ENCODE measurements around the gene ZFYVE26. TPM values are rescaled to one million over a fixed set of nuclear protein-coding genes. Genes with fewer than 3 reads are reported as not detected.

Gene ZFYVE26
- total RNA-seq, 1 experiment from 2014 or later: 13.2 TPM

DNA sequence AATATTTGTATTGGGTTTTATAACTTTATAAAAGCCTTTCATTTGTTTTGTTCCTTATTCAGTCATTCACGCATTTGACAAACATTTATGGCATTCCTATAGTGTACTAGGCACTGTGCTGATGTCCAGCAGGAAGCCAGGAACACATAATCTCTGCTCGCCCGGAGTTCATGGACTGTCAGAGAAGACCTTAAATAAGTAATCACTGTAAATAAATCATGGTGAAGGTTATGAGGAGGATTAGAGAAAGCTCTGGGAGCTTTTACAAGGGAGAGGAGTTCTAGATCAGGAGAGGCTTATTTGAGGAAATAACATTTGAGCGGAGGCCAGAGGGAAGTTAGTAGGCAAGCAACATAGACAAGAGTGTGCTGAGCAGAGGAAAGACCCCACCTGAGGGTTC is 119.4 kb downstream of the ZFYVE26 start:
- peaks cover 31% of the 10 kb centered on the region for H3K79me2 ChIP-seq (ENCODE audit: insufficient read depth, low read length)
- no peak overlapping the region for H3K4me3 ChIP-seq (replicated peaks in 1 of 2; ENCODE audit: low read depth in 1 of 2, low read length in 2 of 2)
- CTCF ChIA-PET: no interaction called here
- no peaks in the 10 kb centered on the region for H3K9me3 ChIP-seq (ENCODE audit: control insufficient read depth in 1 of 2, insufficient read depth in 1 of 2, low read depth in 1 of 2, low read length in 2 of 2)
- peaks cover 4 to 6% of the 10 kb centered on the region in 2 experiments; a peak in 3 of 4 replicates for H3K36me3 ChIP-seq (ENCODE audit: control insufficient read depth in 1 of 2, insufficient read depth in 2 of 2, low read length in 2 of 2)
- POLR2A ChIA-PET: no interaction called here
- TF ChIP-seq ZNF274 (IDR thresholded peaks at IDR 0.05; ENCODE audit: low read depth, low read length) (no peak), TCF7L2 (IDR thresholded peaks at IDR 0.05; ENCODE audit: borderline replicate concordance, extremely low read depth, insufficient read depth, insufficient read length) (no peak), ZFX (IDR thresholded peaks at IDR 0.05) (no peak), SIN3A (IDR thresholded peaks at IDR 0.05; ENCODE audit: low read depth) (no peak), SP1 (IDR thresholded peaks at IDR 0.05; ENCODE audit: low read depth) (no peak), ELF1 (IDR thresholded peaks at IDR 0.05; ENCODE audit: borderline replicate concordance, low read depth) (no peak), SRF (IDR thresholded peaks at IDR 0.05; ENCODE audit: low read depth) (no peak), JUND (IDR thresholded peaks at IDR 0.05) (no peak), CEBPB (IDR thresholded peaks at IDR 0.05; ENCODE audit: low read depth) (no peak), FOSL1 (IDR thresholded peaks at IDR 0.05; ENCODE audit: low read depth) (no peak), POLR2AphosphoS5 (IDR thresholded peaks at IDR 0.05; ENCODE audit: low read depth, low read length) (no peak), RAD21 (IDR thresholded peaks at IDR 0.05; ENCODE audit: low read depth) (no peak), EGR1 (IDR thresholded peaks at IDR 0.05; ENCODE audit: low read depth) (no peak), YY1 (IDR thresholded peaks at IDR 0.05; ENCODE audit: extremely low read depth, insufficient replicate concordance, low read depth, low read length) (no peak)
- TF ChIP-seq, protein P1, sequence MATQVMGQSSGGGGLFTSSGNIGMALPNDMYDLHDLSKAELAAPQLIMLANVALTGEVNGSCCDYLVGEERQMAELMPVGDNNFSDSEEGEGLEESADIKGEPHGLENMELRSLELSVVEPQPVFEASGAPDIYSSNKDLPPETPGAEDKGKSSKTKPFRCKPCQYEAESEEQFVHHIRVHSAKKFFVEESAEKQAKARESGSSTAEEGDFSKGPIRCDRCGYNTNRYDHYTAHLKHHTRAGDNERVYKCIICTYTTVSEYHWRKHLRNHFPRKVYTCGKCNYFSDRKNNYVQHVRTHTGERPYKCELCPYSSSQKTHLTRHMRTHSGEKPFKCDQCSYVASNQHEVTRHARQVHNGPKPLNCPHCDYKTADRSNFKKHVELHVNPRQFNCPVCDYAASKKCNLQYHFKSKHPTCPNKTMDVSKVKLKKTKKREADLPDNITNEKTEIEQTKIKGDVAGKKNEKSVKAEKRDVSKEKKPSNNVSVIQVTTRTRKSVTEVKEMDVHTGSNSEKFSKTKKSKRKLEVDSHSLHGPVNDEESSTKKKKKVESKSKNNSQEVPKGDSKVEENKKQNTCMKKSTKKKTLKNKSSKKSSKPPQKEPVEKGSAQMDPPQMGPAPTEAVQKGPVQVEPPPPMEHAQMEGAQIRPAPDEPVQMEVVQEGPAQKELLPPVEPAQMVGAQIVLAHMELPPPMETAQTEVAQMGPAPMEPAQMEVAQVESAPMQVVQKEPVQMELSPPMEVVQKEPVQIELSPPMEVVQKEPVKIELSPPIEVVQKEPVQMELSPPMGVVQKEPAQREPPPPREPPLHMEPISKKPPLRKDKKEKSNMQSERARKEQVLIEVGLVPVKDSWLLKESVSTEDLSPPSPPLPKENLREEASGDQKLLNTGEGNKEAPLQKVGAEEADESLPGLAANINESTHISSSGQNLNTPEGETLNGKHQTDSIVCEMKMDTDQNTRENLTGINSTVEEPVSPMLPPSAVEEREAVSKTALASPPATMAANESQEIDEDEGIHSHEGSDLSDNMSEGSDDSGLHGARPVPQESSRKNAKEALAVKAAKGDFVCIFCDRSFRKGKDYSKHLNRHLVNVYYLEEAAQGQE (IDR thresholded peaks at IDR 0.05; ENCODE audit: low read depth): no peak
- TF ChIP-seq, protein P2, sequence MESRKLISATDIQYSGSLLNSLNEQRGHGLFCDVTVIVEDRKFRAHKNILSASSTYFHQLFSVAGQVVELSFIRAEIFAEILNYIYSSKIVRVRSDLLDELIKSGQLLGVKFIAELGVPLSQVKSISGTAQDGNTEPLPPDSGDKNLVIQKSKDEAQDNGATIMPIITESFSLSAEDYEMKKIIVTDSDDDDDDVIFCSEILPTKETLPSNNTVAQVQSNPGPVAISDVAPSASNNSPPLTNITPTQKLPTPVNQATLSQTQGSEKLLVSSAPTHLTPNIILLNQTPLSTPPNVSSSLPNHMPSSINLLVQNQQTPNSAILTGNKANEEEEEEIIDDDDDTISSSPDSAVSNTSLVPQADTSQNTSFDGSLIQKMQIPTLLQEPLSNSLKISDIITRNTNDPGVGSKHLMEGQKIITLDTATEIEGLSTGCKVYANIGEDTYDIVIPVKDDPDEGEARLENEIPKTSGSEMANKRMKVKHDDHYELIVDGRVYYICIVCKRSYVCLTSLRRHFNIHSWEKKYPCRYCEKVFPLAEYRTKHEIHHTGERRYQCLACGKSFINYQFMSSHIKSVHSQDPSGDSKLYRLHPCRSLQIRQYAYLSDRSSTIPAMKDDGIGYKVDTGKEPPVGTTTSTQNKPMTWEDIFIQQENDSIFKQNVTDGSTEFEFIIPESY (IDR thresholded peaks at IDR 0.05; ENCODE audit: extremely low read depth, insufficient replicate concordance, low read length): no peak
- TF ChIP-seq, protein P3, sequence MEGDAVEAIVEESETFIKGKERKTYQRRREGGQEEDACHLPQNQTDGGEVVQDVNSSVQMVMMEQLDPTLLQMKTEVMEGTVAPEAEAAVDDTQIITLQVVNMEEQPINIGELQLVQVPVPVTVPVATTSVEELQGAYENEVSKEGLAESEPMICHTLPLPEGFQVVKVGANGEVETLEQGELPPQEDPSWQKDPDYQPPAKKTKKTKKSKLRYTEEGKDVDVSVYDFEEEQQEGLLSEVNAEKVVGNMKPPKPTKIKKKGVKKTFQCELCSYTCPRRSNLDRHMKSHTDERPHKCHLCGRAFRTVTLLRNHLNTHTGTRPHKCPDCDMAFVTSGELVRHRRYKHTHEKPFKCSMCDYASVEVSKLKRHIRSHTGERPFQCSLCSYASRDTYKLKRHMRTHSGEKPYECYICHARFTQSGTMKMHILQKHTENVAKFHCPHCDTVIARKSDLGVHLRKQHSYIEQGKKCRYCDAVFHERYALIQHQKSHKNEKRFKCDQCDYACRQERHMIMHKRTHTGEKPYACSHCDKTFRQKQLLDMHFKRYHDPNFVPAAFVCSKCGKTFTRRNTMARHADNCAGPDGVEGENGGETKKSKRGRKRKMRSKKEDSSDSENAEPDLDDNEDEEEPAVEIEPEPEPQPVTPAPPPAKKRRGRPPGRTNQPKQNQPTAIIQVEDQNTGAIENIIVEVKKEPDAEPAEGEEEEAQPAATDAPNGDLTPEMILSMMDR (IDR thresholded peaks at IDR 0.05 in 2 of 3, conservative IDR thresholded peaks at IDR 0.05 in 1 of 3; ENCODE audit: borderline replicate concordance in 1 of 3, insufficient read depth in 1 of 3, low read depth in 2 of 3, low read length in 2 of 3): no peak
- TF ChIP-seq, protein P4, sequence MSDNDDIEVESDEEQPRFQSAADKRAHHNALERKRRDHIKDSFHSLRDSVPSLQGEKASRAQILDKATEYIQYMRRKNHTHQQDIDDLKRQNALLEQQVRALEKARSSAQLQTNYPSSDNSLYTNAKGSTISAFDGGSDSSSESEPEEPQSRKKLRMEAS (IDR thresholded peaks at IDR 0.05): no peak
- H3K4me1 ChIP-seq (ENCODE audit: control insufficient read depth in 1 of 2, insufficient read depth in 2 of 2, low read length in 2 of 2): peaks cover 22 to 43% of the 10 kb centered on the region in 2 experiments
- no peak overlapping the region for H3K9ac ChIP-seq (ENCODE audit: low read length)
- no peaks in the 10 kb centered on the region for H3K27me3 ChIP-seq (ENCODE audit: insufficient read depth, low read length)
- no peak for ATAC-seq
- no peak overlapping the region for H3K4me2 ChIP-seq (ENCODE audit: low read length)
- intact Hi-C loops (cut with micrococcal nuclease): no loop called here
- no peaks in the 10 kb centered on the region for H3K9me2 ChIP-seq (ENCODE audit: insufficient read depth)
- RAD21 ChIA-PET (ENCODE audit: low non-redundant PET in 1 of 2, low total read pairs in 2 of 2, uncharacterized antibody in 2 of 2, unreplicated experiment in 2 of 2): no interaction called here
- H3K27ac ChIP-seq (ENCODE audit: low read depth, low read length): no peak overlapping the region
- peak overlapping the region; percentile 80 for H2AFZ ChIP-seq (ENCODE audit: low read depth, low read length, poor library complexity, severe bottlenecking)
- no TSS peak for BruUV-seq (replicated peaks)
- DNase-seq (ENCODE audit: low read depth, low spot score): no peak
- no peaks in the 10 kb centered on the region for H4K20me1 ChIP-seq (ENCODE audit: insufficient read depth)
